KMS-11 (cell line): ENCODE results near the gene SLC8A1.

ENCODE experiments used
- H2AFZ ChIP-seq: fragments of 200-600 bp; sonication (generic); 2 replicates; pipeline ENCODE4 v1.6.1; 2016; ENCODE audit warnings: antibody characterized with exemption, mixed run types, low read depth
- H3K27ac ChIP-seq: fragments of 200-600 bp; sonication (generic); 2 replicates; pipeline ENCODE4 v1.6.1; 2016; ENCODE audit warnings: mild to moderate bottlenecking, mixed run types
- H3K27me3 ChIP-seq: fragments of 200-600 bp; sonication (generic); 2 replicates; pipeline ENCODE4 v1.6.1; 2017; ENCODE audit warnings: mild to moderate bottlenecking, low read depth, mixed run types, moderate library complexity; ENCODE audit not compliant: insufficient read depth
- H3K36me3 ChIP-seq: fragments of 200-600 bp; sonication (generic); 2 replicates; pipeline ENCODE4 v1.6.1; 2017; ENCODE audit warnings: mild to moderate bottlenecking, mixed run types; ENCODE audit not compliant: insufficient read depth
- H3K4me1 ChIP-seq: fragments of 200-600 bp; sonication (generic); 2 replicates; pipeline ENCODE4 v1.6.1; 2016; ENCODE audit warnings: mild to moderate bottlenecking, low read depth, mixed run types; ENCODE audit not compliant: poor library complexity, severe bottlenecking
- H3K4me2 ChIP-seq: fragments of 200-600 bp; sonication (generic); 2 replicates; pipeline ENCODE4 v1.7.0; 2016; ENCODE audit warnings: mild to moderate bottlenecking, mixed run types
- H3K4me3 ChIP-seq: fragments of 200-600 bp; sonication (generic); IDR thresholded peaks from 2 replicates; pipeline ENCODE4 v1.6.1; 2017; ENCODE audit warnings: low read depth, low read length, mixed read lengths; ENCODE audit not compliant: insufficient read depth
- H3K79me2 ChIP-seq: fragments of 200-600 bp; sonication (generic); 2 replicates; pipeline ENCODE4 v1.6.1; 2016; ENCODE audit warnings: low read depth, mixed run types; ENCODE audit not compliant: insufficient read depth
- H3K9ac ChIP-seq: fragments of 200-600 bp; sonication (generic); 2 replicates; pipeline ENCODE4 v1.6.1; 2016; ENCODE audit warnings: mild to moderate bottlenecking, mixed run types
- H4K20me1 ChIP-seq: fragments of 200-600 bp; sonication (generic); 2 replicates; pipeline ENCODE4 v1.6.1; 2016; ENCODE audit warnings: mild to moderate bottlenecking, mixed run types; ENCODE audit not compliant: insufficient read depth
- CTCF ChIP-seq: fragments of 200-600 bp; sonication (generic); conservative IDR thresholded peaks from 2 replicates; pipeline ENCODE4 v1.6.1; 2017; ENCODE audit warnings: low read depth, mild to moderate bottlenecking, antibody characterized with exemption, low read length, moderate library complexity, mixed read lengths

Gene SLC8A1

GRCh38 chr2:40477361-40477760 lies 25.5 kb upstream of the SLC8A1 start:
- Histone ChIP-seq H3K4me1 (no peaks in the 10 kb centered on the region), H3K27ac (no peak overlapping the region), H2AFZ (no peak overlapping the region), H3K27me3 (no peaks in the 10 kb centered on the region), H3K79me2 (no peaks in the 10 kb centered on the region), H3K36me3 (no peaks in the 10 kb centered on the region), H3K4me2 (no peak overlapping the region), H4K20me1 (no peaks in the 10 kb centered on the region), H3K9ac (no peak overlapping the region), H3K4me3 (no peak overlapping the region)
- TF ChIP-seq CTCF: no peak

- H3K4me3 ChIP-seq: no peak overlapping the region
- no peak overlapping the region for H2AFZ ChIP-seq
- H3K9ac ChIP-seq: no peak overlapping the region
- H3K4me2 ChIP-seq: no peak overlapping the region
- no peaks in the 10 kb centered on the region for H3K79me2 ChIP-seq
- no peaks in the 10 kb centered on the region for H3K27me3 ChIP-seq
- no peaks in the 10 kb centered on the region for H3K36me3 ChIP-seq
- H3K4me1 ChIP-seq: peaks cover 8% of the 10 kb centered on the region
- no peak for TF ChIP-seq CTCF
- no peaks in the 10 kb centered on the region for H4K20me1 ChIP-seq
- no peak overlapping the region for H3K27ac ChIP-seq
Observed at GRCh38 chr2:40476436-40476835, 24.5 kb upstream of the SLC8A1 start.

- no peak overlapping the region for H3K4me2 ChIP-seq
Observed at GRCh38 chr2:40474306-40474705, 22.4 kb upstream of the SLC8A1 start.

GRCh38 chr2:40471866-40472265 lies 20.0 kb upstream of the SLC8A1 start:
- H3K27ac ChIP-seq: no peak overlapping the region
- peaks cover 21% of the 10 kb centered on the region for H3K4me1 ChIP-seq
- H4K20me1 ChIP-seq: no peaks in the 10 kb centered on the region
- no peak overlapping the region for H3K4me3 ChIP-seq
- no peak overlapping the region for H3K9ac ChIP-seq
- H2AFZ ChIP-seq: no peak overlapping the region
- H3K4me2 ChIP-seq: peak overlapping the region; percentile 22; the same call in 1 of the 2 replicates
- H3K27me3 ChIP-seq: no peaks in the 10 kb centered on the region
- no peaks in the 10 kb centered on the region for H3K36me3 ChIP-seq
- H3K79me2 ChIP-seq: no peaks in the 10 kb centered on the region
- TF ChIP-seq CTCF: no peak

More at GRCh38 chr2:40474306-40474705, 22.4 kb upstream of the SLC8A1 start:
- Histone ChIP-seq H3K27me3 (no peaks in the 10 kb centered on the region), H3K27ac (no peak overlapping the region), H3K4me3 (no peak overlapping the region), H4K20me1 (no peaks in the 10 kb centered on the region), H3K9ac (no peak overlapping the region), H3K4me1 (peaks cover 21% of the 10 kb centered on the region), H2AFZ (no peak overlapping the region), H3K36me3 (no peaks in the 10 kb centered on the region), H3K79me2 (no peaks in the 10 kb centered on the region)
- no peak for TF ChIP-seq CTCF
